Activated CD4-positive, CD25-positive, alpha-beta regulatory T cell treated with anti-CD3 and anti-CD28 coated beads, Interleukin-2, amount 50 U/mL, for 16 hours (primary cell): Measurements from ENCODE around the gene ZNF512.
"Not testable (repeated sequence)": the region's sequence is repeated elsewhere in the genome, so short reads cannot be mapped to it uniquely, and the experiment has no call there.

Experiments used
- DNase-seq: peaks from one replicate; pipeline ENCODE4 v3.0.0-alpha.2; 2020; ENCODE audit warnings: low read depth, low spot score

Gene ZNF512

DNA sequence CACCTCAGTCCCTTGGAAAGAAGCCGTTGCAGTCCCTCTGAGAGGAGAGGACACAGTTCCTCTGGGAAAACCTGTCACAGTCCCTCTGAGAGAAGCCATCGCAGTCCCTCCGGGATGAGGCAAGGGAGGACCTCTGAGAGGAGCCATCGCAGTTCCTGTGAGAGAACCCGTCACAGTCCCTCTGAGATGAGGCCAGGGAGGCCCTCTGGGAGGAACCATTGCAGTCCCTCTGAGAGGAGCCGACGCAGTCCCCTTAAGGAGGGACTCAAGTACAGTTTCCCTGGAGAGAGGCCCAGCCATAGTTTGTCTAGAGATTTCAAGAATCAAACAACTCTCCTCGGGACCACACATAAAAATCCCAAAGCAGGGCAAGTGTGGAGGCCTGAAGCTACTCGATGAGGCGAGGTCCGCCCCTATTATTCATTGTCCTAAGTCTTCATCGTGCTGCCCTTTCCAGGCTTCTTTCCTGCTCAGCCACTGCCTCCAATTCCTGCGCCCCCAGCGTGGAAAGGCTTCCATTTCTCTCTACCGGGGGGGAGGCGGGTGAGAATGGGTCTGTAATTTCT lies 630 bp upstream of the ZNF512 start:
- no peak for DNase-seq

DNA sequence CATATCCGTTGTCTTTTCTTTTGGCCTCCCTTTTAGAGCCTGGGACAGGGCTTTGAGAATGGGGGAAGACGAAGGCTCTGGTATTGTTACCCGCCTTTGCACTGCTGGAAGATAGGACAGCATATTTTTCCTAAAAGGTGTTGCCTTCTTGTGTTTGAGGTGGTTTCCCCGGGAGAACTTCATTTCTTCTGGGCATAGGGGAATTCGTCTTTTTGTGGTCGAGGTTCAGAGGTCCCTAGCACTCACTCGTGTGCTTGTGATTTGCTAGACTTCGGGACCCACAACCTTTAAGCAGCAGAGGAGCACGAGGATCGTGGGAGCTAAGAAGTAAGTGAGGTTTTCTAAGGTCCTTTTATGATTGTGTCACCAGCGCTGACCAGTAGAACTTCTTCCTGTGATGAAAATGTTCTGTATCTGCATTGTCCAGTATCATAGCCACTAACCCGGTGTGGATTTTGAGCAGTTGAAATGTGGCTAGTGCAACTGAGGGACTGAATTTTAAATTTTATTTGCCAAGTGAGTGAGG lies 611 bp downstream of the ZNF512 start:
- no peak for DNase-seq

DNA sequence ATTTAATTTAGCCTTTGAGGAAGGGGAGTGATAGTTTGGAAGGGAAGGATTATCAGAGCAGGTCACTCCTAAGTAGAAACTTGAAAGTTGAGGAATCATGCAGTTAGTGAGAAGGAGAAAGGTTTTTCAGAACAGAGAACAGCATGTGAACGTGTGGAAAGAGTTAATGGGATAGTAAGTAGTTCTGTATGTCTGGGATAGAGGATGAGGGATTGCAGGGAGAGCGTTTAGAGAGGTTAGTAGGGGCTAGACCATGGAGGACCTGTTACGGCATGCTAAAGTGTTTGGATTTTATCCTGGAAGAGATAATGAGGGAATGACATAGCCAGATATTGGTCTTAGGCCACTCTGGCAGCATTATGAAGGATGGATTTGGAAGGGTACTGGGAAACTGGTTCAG lies 1.8 kb downstream of the ZNF512 start:
- no peak for DNase-seq

DNA sequence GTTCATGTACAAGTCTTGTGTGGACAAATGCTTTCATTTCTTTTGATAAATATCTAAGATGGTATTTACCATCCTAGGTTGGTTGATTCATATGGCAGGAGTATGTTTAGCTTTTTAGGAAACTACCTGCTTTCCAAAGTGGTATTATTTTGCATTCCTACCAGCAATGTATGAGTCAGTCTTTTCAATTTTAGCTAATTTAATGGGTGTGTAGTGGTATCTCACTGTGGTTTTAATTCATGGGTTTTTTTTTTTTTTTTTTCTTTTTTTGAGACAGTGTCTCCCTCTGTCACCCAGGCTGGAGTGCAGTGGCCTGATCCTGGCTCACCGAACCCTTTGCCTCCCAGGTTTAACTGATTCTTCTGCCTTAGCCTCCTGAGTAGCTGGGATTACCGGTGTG lies 4.2 kb downstream of the ZNF512 start:
- no peak for DNase-seq

DNA sequence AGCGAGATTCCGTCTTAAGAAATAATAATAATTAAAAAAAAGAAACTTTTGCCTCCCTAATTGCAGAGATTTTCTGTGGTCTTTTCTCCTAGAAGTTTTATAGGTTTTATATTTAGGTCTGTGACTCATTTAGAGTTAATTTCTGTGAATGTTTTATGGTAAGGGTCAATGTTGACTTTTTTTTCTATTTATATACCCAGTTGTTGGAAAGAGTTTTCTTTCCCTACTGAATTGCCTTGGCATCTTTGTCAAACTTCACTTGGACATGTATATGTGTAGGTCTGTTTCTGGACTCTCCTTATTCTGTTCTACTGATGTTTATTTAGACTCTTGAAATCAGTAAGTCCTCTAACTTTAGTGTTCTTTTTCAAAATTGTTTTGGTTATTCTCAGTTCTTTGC lies 5.5 kb downstream of the ZNF512 start:
- DNase-seq, result no peak

DNA sequence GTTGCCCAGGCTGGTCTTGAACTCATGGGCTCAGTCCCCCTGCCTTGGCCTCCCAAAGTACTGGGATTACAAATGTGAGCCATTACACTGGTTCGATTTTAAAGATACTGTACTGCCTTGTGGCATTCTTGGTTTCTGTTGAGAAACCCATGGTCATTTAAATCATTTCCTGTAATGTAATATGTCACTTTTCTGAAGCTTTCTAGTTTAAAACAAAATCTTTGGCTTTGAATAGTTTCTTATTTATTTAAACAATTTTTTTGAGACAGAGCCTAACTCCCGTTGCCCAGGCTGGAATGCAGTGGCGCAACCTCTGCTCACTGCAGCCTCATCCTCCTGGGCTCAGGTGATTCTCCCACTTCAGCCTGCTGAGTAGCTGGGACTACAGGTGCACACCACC lies 8.9 kb downstream of the ZNF512 start:
- no peak for DNase-seq

DNA sequence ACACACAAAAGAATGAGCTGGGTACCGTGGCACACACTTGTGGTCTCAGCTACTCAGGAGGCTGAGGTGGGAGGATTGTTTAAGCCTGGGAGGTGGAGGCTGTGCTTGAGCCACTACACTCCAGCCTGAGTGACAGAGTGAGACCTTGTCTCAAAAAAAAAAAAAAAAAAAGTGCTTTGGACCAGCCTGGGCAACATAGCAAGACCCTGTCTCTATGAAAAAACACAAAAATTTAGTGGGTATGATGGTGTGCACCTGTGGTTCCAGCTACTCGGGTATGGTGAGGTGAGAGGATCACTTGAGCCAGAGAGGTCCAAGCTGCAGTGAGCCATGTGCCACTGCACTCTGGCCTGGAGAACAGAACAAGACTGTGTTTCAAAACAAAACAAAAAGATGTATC lies 10.4 kb downstream of the ZNF512 start:
- DNase-seq, result no peak

DNA sequence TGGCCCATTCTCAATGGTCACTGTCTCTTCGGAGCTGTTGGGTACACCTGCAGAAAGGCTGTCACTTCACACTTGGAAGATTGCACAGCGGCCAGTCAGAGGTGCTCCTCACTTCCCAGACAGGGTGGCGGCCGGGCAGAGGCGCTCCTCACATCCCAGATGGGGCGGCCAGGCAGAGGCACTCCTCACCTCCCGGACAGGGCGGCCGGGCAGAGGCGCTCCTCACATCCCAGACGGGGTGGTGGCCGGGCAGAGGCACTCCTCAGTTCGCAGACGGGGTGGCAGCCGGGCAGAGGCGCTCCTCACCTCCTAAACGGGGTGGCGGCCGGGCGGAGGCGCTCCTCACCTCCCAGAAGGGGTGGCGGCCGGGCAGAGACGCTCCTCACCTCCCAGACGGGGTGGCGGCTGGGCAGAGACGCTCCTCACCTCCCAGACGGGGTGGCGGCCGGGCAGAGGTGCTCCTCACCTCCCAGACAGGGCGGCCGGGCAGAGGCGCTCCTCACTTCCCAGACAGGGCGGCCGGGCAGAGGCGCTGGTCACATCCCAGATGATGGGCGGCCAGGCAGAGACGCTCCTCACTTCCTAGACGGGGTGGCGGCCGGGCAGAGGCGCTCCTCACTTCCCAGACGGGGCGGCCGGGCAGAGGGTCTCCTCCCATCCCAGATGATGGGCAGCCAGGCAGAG lies 11.3 kb downstream of the ZNF512 start:
- not testable (repeated sequence) for DNase-seq

DNA sequence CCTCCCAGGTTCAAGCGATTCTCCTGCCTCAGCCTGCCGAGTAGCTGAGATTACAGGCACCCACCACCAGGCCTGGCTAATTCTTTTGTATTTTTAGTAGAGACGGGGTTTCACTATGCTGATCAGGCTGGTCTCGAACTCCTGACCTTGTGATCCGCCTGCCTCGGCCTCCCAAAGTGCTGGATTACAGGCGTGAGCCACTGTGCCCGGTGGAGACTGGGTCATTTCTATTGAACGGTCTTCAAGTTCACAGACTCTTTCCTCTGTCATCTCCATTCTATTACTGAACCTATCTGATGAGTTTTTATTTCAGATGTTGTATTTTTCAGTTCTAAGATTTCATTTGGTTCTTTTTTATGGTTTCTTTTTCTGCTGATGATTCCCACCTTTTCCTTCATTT lies 12.6 kb downstream of the ZNF512 start:
- DNase-seq, result not testable (repeated sequence)

DNA sequence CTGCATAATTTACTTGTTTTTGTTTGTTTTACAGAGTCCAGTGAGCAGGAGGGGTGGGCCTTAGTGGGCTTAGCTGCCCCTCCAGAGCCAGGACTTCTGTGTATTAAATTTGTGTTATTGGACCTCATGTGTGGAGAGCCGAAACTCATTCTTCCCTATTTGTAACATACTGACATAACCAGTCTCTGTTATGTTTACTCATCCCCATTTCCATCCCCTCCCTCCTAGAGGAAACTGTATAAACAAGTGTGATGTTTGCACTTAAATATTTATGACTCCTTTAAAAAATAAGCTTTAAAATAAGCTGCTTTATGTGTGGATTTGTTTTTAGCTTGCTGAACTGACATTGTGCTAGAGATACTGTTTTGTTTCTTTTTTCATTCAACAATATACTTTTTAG lies 13.8 kb downstream of the ZNF512 start:
- DNase-seq, result no peak

DNA sequence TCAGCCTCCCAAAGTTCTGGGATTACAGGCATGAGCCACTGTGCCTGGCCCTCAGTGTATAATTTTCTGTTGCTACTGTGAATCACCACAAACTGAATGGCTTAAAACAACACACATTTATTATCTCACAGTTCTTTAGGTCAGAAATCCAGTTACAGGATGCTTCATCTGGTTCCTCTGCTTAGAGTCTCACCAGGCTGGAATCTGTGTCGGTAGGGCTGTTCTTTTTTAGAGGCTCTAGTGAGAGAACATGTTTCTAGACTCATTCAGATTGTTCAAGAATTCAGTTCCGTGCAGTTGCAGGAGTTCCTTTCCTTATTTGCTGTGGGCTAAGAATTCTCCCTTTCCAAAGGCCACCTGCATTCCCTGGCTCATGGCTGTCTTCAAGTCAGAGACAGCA lies 23.8 kb downstream of the ZNF512 start:
- DNase-seq, result no peak

DNA sequence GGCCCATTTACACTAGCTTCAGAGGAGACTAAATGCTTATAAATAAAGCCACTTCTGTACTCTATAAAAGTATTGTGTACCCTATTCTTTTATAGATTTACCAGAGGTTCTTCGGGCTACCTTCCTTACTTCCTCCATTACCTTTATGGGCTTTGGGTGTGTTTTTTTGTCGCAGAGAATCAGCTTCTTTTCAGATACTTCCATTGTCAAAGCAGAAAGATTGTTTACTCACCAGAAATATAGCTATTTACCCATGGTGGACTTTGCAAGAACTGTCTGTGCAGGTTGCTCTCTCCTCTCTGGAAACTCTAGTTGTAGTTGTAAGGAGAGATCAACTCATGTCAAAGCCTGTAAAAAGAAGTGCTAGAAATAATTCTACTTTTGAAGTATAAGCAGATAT lies 31.1 kb downstream of the ZNF512 start:
- DNase-seq, result no peak

DNA sequence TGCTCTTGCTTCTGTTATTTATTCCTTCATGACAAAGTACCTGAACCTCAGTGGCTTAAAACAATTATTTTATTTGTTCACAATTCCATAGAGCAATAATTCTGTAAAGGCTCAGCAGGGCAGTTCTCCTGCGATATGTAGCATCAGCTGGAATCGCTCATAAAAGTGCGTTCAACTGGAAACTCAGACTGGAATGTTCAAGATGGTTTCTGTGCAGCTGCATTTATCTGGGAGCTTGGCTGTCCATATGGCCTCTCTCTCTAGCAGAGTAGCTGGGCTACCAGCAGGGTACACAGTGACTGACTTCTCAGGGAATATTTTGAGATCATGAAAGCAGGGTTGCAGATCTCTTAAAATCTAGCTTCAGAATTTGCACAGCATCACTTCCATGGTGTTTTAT lies 32.5 kb downstream of the ZNF512 start:
- no peak for DNase-seq

DNA sequence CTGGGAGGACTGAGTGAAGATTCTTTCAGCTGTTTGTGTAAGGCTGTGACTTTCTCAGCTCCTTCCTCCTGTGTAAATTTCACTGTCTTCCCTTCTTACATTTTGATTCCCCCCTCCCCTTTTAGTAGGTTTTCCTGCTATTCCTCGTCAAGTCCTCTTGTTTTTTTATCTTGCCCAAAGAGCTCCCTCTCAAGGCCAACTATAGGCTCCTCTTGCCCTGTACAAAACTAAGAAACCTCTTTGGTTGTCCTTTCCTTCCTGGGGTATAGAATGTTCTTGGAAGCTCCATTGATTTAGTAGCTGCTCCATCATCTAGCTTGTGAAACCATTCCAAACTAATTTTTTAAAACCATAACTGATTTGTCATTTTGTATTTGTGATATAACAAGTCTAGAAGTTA lies 38.7 kb downstream of the ZNF512 start:
- DNase-seq, result no peak

DNA sequence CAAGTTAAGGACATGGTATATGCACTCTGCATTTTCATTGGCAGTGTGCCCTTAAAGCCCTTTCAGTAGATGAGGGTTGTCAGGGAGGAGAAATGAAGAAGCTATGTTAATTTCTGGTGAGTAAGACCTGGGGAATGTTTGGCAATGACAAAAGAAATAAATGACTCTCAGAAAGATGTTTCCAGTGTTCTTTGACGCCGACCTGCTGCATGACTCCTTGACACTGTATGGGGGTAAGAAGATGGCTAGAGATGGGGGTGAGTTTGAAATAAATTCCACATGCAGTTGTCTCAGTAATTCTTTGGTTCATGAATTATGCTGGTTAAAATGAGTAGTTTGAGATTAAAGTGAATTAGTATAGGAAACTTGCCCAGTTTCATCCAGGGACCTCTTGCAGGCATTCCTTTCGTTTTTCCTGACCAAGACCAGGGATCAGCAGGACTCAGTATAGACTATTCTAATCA lies 40.1 kb downstream of the ZNF512 start:
- no peak for DNase-seq

DNA sequence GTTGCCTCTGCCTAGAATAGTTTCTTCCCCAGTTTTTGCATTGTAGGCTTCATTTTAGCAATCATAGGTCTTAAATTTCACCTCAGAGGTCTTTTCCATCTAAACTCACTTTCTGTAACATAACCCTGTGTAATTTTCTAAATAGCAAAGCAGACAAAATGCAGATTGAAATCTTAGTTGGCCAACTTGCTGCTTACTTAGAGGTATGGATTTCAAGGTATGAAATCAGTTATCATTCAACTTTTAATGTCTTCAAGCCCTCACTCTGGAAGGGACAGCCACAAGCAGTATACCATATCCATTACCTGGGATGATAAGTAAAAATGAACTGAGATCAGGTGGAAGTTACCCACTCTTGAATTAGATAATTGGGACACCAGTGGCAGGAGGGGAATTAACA lies 42.1 kb downstream of the ZNF512 start:
- no peak for DNase-seq

DNA sequence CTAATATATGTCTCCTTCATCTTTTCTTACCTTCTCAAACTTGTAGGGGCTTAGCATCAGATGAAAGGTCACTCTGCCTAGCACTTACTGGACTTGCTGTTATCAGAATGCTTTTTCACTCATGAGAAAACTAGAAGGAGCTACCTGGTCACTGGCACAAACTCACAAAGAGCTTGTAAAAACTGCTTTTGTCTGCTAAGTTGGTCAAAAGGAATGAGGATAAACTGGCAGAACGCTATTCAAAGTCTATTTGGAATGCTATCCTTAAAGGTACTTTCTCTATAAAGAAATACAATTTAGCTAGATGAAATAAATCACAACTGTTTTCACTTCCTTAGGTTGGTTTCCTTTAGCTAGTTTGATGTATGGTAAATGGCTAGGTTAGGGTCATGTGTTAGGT lies 43.5 kb downstream of the ZNF512 start:
- DNase-seq, result not testable (repeated sequence)

DNA sequence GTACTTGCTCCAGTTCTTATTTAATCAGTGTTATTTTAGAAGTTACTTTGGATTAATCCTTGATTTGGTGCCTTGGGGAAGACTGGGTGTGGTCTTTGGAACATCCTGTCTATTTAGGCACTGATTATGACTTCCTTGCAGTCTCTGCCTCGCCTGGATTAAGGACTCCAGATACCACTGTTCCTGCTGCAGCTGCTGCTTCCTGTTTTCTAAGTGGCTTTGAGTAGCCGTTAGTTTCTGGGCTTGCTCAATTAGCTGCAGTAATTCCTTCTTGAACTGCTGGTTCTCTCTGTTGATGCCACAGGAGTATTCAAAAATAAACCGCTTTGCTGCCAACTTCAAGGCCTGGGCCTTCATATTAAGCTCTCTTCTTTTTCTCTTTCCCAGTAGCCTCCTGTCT lies 44.1 kb downstream of the ZNF512 start:
- not testable (repeated sequence) for DNase-seq

DNA sequence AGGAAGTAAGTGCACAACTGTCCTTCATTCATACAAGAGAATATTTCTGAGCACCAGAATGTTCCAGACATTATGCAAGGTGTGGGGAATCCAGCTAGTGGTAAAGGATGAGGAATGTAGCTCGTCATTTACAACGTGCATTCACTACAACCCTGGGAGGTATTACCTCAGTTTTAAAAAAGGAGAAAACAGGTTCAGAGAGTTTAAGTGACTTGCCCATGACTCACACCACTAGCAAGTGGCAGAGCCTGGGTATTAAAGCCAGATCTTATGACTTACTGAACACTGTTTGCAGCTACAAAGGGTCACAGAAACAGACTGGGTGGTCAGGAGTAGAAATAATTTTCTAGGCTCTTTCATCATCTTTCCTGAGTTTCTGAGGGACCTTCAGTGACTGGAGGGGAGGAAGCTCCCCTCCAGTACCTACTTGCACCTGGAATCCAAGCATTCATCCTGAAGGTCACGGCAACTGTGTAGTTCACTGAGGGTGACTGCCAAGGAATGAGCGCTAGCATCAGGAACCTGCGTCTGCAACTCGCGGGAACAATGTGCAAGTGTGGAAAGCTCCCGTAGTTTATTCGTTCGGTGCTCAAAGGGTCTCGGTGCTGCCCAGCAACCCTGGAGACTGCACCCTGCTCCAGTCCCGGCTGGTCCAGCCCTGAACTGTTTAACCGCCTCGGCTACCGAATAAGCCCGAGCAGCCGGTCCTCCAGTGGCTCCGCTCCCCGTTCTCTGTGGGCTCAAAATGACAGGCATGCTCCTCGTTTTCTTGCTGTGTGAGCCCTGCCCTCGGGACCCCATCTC lies 45.3 kb downstream of the ZNF512 start:
- DNase-seq, result no peak

DNA sequence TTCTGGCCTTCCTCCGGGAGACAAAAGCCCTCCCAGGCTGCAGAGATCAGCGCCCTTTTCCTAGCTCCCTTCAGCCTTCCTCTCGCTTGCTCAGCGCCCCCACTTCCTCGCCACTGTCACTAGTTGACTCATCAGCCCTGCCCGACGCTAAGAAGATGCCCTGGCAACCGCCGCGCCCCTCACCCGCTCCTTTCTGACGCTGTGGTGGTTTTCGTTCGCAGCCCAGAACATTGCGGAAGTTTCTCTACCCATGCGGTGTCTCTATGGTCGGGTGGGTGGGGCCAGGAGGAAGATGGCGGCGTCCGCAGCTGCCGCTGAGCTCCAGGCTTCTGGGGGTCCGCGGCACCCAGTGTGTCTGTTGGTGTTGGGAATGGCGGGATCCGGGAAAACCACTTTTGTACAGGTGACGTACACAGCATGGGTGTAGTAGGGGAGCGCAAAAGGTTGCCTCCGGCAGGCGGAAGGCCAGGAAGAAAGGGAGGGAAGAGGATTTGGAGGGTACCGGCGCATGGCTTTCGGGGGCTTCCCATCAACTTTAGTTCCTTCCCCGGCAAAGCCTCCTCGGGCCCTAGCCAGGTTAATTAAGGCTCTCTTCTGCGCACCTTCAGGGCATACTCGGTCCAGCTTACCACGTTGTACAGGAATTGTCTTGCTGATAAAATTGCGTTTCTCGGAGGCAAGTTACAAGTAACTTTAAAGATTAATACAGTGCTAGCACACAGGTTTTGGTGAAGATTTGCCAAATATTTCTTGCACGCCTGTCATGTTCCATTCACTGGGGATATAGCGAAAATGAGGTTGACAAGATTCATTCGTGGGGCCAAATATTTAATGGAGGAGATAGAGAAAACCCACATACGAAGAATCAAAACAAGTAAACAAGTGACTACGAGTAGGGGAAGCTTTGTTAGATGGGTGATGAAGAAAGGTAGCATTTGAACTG lies 46.2 kb downstream of the ZNF512 start, which contains the start of the genes CCDC121 and GPN1:
Gene CCDC121, minus strand, starts transcription at position 246 of the 943 bp plus-strand sequence. CDS start 1,213 bp downstream, outside the sequence.
Gene GPN1, plus strand, starts transcription at position 284 of the 943 bp plus-strand sequence. Its CDS starts 9 bp downstream, at position 293.
- DNase-seq, result peak; percentile 92

DNA sequence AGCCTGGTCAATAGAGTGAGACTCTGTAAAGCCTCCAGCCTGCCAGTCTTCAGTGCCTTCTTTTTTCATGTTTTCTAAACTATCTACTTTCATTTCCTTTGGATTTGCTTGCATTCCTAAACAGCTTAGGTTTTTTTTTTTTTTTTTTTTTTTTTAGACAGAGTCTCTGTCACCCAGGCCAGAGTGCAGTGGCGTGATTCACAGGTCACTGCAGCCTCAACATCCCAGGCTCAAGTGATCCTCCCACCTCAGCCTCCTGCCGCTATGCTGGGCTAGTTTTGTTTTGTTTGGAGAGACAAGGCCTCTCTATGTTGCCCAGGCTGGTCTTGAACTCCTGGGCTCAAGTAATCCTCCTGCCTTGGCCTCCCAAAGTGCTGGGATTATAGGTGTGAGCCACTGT lies 47.4 kb downstream of the ZNF512 start:
- not testable (repeated sequence) for DNase-seq
